ENCODE data around the gene LIN7B. TPM values are rescaled to one million over a fixed set of nuclear protein-coding genes. Genes with fewer than 3 reads are reported as not detected.

The LIN7B gene
- total and polyA plus RNA-seq, 2 of the 13 experiments (the other 11 are each of a cell fraction or from before 2014, with no cell fraction given): 5.3 to 7.6 TPM

DNA sequence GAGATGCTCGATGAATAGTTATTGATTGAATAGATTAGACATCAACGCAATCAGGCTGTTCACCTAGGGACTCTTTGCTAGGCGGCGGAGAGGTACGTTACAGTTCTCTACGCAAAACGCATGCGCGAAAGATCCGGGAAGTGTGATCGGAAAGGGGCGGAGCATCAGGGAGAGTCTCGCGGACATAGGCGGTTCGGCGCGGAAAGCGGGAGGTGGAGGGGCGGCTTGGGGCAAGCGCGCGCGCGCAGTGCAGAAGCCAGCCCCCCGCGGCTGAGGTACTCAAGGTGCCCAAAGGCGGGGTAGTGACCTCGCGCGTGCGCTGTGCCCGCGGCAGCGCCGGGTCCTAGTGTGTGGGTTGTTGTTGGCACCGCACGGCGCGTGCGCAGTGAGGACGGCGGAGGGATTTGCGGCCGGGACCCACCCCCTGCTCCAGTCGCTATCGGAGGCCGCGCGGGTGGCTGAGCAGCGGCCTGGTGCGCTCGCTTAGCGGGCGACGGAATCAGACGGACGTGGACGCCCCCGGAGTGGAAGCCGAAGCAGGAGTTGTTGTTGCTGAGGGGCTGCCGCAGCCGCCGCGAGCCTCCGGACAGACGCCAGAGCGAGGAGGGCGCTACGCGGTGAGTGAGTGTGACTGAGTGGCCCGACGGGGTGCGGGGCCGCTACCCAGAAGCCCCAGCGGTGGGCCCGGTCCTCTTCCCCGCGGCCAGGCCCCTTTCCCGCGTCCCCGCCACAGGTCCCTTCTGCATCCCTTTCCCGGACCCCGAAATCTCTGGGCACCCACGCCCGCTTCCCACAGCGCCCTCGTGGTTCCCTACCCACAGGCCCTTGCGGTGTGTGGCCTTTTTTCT, 28.9 kb upstream of the LIN7B start, which contains the start of gene SNRNP70 (continued):
- TF ChIP-seq, protein P1, sequence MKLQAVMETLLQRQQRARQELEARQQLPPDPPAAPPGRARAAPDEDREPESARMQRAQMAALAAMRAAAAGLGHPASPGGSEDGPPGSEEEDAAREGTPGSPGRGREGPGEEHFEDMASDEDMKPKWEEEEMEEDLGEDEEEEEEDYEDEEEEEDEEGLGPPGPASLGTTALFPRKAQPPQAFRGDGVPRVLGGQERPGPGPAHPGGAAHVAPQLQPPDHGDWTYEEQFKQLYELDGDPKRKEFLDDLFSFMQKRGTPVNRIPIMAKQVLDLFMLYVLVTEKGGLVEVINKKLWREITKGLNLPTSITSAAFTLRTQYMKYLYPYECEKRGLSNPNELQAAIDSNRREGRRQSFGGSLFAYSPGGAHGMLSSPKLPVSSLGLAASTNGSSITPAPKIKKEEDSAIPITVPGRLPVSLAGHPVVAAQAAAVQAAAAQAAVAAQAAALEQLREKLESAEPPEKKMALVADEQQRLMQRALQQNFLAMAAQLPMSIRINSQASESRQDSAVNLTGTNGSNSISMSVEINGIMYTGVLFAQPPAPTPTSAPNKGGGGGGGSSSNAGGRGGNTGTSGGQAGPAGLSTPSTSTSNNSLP (IDR thresholded peaks at IDR 0.05; ENCODE audit: low read depth, low read length): peak; percentile 83
- TF ChIP-seq ZBTB7B (CRISPR knock-in tag; IDR thresholded peaks at IDR 0.05): peak; percentile 51; the same call in 1 of the 2 replicates
- peak; percentile 92 for TF ChIP-seq MEIS1 (CRISPR knock-in tag; IDR thresholded peaks at IDR 0.05; ENCODE audit: borderline replicate concordance)
- TF ChIP-seq ZNF558 (CRISPR knock-in tag; IDR thresholded peaks at IDR 0.05; ENCODE audit: borderline replicate concordance): peak; percentile 93; the same call in 1 of the 2 replicates
- TF ChIP-seq ZFP36L2 (CRISPR knock-in tag; IDR thresholded peaks at IDR 0.05): no peak
- TF ChIP-seq TOPORS (CRISPR knock-in tag; IDR thresholded peaks at IDR 0.05): no peak
- TF ChIP-seq NFE2L2 (IDR thresholded peaks at IDR 0.05; ENCODE audit: low read length): no peak
- TF ChIP-seq MED8 (CRISPR knock-in tag; IDR thresholded peaks at IDR 0.05; ENCODE audit: insufficient replicate concordance): peak; percentile 24
- no peak for TF ChIP-seq SCMH1 (CRISPR knock-in tag; IDR thresholded peaks at IDR 0.05; ENCODE audit: borderline replicate concordance)
- peak; percentile 75 for TF ChIP-seq ZBTB38 (CRISPR knock-in tag; IDR thresholded peaks at IDR 0.05)
- TF ChIP-seq HNF4G (IDR thresholded peaks at IDR 0.05; ENCODE audit: borderline replicate concordance, low read depth, low read length): no peak
- no peak; the same call in 1 of the 2 replicates for TF ChIP-seq HNF4G (CRISPR knock-in tag; IDR thresholded peaks at IDR 0.05; ENCODE audit: borderline replicate concordance, low read depth)
- no peak for TF ChIP-seq PRPF4 (IDR thresholded peaks at IDR 0.05; ENCODE audit: low read depth, low read length, poor library complexity, severe bottlenecking)
- peak; percentile 93 for TF ChIP-seq ZNF230 (CRISPR knock-in tag; IDR thresholded peaks at IDR 0.05)
- peak; percentile 91 for TF ChIP-seq KMT2B (CRISPR knock-in tag; IDR thresholded peaks at IDR 0.05)
- peak; percentile 27; the same call in 1 of the 2 replicates for TF ChIP-seq NFYB (CRISPR knock-in tag; IDR thresholded peaks at IDR 0.05)
- no peak for TF ChIP-seq ZFP62 (CRISPR knock-in tag; IDR thresholded peaks at IDR 0.05)
- TF ChIP-seq ZNF556 (CRISPR knock-in tag; IDR thresholded peaks at IDR 0.05; ENCODE audit: borderline replicate concordance): peak; percentile 50; the same call in 1 of the 2 replicates
- peak; percentile 82; the same call in 1 of the 2 replicates for TF ChIP-seq ZSCAN20 (CRISPR knock-in tag; IDR thresholded peaks at IDR 0.05; ENCODE audit: borderline replicate concordance)
- TF ChIP-seq ZFP36L1 (CRISPR knock-in tag; IDR thresholded peaks at IDR 0.05): no peak
- TF ChIP-seq ZNF333 (CRISPR knock-in tag; IDR thresholded peaks at IDR 0.05; ENCODE audit: borderline replicate concordance): no peak
- no peak for TF ChIP-seq ZNF17 (CRISPR knock-in tag; IDR thresholded peaks at IDR 0.05)
- peak; percentile 70; the same call in 1 of the 2 replicates for TF ChIP-seq NCOA1 (CRISPR knock-in tag; IDR thresholded peaks at IDR 0.05)
- TF ChIP-seq ZNF232 (CRISPR knock-in tag; IDR thresholded peaks at IDR 0.05; ENCODE audit: borderline replicate concordance): peak; percentile 76; the same call in 1 of the 2 replicates
- no peak for TF ChIP-seq SMYD3 (CRISPR knock-in tag; IDR thresholded peaks at IDR 0.05)
- peak; percentile 83 for TF ChIP-seq HOXA5 (CRISPR knock-in tag; IDR thresholded peaks at IDR 0.05)
- TF ChIP-seq ZNF432 (CRISPR knock-in tag; IDR thresholded peaks at IDR 0.05; ENCODE audit: borderline replicate concordance): peak; percentile 87; the same call in 1 of the 2 replicates
- peak; percentile 79; the same call in 1 of the 2 replicates for TF ChIP-seq ZNF205 (CRISPR knock-in tag; IDR thresholded peaks at IDR 0.05)
- TF ChIP-seq MYC (CRISPR knock-in tag; IDR thresholded peaks at IDR 0.05; ENCODE audit: borderline replicate concordance): peak; percentile 96
- no peak for TF ChIP-seq TBX3 (IDR thresholded peaks at IDR 0.05; ENCODE audit: borderline replicate concordance)

Measured in HepG2 (cell line).